HepG2 (cell line): ENCODE data around the gene PKIG. TPM values are rescaled to one million over a fixed set of nuclear protein-coding genes. Genes with fewer than 3 reads are reported as not detected.
A peak's percentile ranks its signal among the peaks of the same experiment; 100 is the strongest.

Source experiments
- AHDC1 ChIP-seq: sonication (generic); formaldehyde crosslinking; IDR thresholded peaks from 2 replicates; pipeline ENCODE4 v1.5.1; 2020; ENCODE audit warnings: mild to moderate bottlenecking, missing genetic modification reagents, borderline replicate concordance
- ATF4 ChIP-seq, 2 experiments: fragments of 450-650 bp in 1 of 2; sonication (generic) in 1 of 2; formaldehyde crosslinking; IDR thresholded peaks; 2 replicates each; pipeline versions ENCODE4 v1.5.0 to v1.8.0; 2020 to 2022; ENCODE audit warnings: mild to moderate bottlenecking in 1 of 2, missing genetic modification reagents in 1 of 2
- IRF1 ChIP-seq: sonication (generic); formaldehyde crosslinking; IDR thresholded peaks from 2 replicates; pipeline ENCODE4 v1.4.0; 2020; ENCODE audit warnings: low read depth, mild to moderate bottlenecking, missing genetic modification reagents
- KDM4B ChIP-seq: sonication (generic); formaldehyde crosslinking; IDR thresholded peaks from 2 replicates; pipeline ENCODE4 v1.4.0; 2020; ENCODE audit warnings: missing genetic modification reagents
- PHF20 ChIP-seq: sonication (generic); formaldehyde crosslinking; IDR thresholded peaks from 2 replicates; pipeline ENCODE4 v1.5.0; 2020; ENCODE audit warnings: mild to moderate bottlenecking, missing genetic modification reagents
- REPIN1 ChIP-seq: sonication (generic); formaldehyde crosslinking; IDR thresholded peaks from 2 replicates; pipeline ENCODE4 v1.8.0; 2022; ENCODE audit warnings: missing genetic modification reagents, low read depth, mild to moderate bottlenecking, borderline replicate concordance
- TBX2 ChIP-seq: sonication (generic); formaldehyde crosslinking; IDR thresholded peaks from 2 replicates; pipeline ENCODE4 v1.5.0; 2020; ENCODE audit warnings: missing genetic modification reagents, mild to moderate bottlenecking, borderline replicate concordance
- TGIF2 ChIP-seq: IDR thresholded peaks from 2 replicates; pipeline ENCODE4 v1.6.1; 2016; ENCODE audit warnings: control low read depth, missing compliant biosample characterization
- ZBTB20 ChIP-seq: sonication (generic); formaldehyde crosslinking; IDR thresholded peaks from 2 replicates; pipeline ENCODE4 v1.8.1; 2023; ENCODE audit warnings: missing genetic modification reagents, low read depth, mild to moderate bottlenecking, borderline replicate concordance
- ZBTB26 ChIP-seq: IDR thresholded peaks from 2 replicates; pipeline ENCODE4 v1.6.1; 2016; ENCODE audit warnings: missing compliant biosample characterization, missing genetic modification reagents, borderline replicate concordance
- ZNF18 ChIP-seq: sonication (generic); formaldehyde crosslinking; IDR thresholded peaks from 2 replicates; pipeline ENCODE4 v1.8.0; 2022; ENCODE audit warnings: mild to moderate bottlenecking, missing genetic modification reagents; ENCODE audit not compliant: insufficient replicate concordance
- ZNF263 ChIP-seq: sonication (generic); formaldehyde crosslinking; IDR thresholded peaks from 2 replicates; pipeline ENCODE4 v1.4.0; 2020; ENCODE audit warnings: missing genetic modification reagents
- ZNF30 ChIP-seq: sonication (generic); formaldehyde crosslinking; IDR thresholded peaks from 2 replicates; pipeline ENCODE4 v1.5.0; 2020; ENCODE audit warnings: mild to moderate bottlenecking, missing genetic modification reagents
- ZNF326 ChIP-seq: sonication (generic); formaldehyde crosslinking; IDR thresholded peaks from 2 replicates; pipeline ENCODE4 v1.4.0; 2020; ENCODE audit warnings: missing genetic modification reagents, borderline replicate concordance
- ZNF510 ChIP-seq: sonication (generic); formaldehyde crosslinking; IDR thresholded peaks from 2 replicates; pipeline ENCODE4 v1.4.0; 2020; ENCODE audit warnings: low read depth, mild to moderate bottlenecking, missing genetic modification reagents
- ZNF670 ChIP-seq: sonication (generic); formaldehyde crosslinking; IDR thresholded peaks from 2 replicates; pipeline ENCODE4 v1.8.0; 2022; ENCODE audit warnings: mild to moderate bottlenecking, missing genetic modification reagents, borderline replicate concordance
- ZNF672 ChIP-seq: sonication (generic); formaldehyde crosslinking; IDR thresholded peaks from 2 replicates; pipeline ENCODE4 v1.8.1; 2022; ENCODE audit warnings: missing genetic modification reagents
- ZNF737 ChIP-seq: sonication (generic); formaldehyde crosslinking; IDR thresholded peaks from 2 replicates; pipeline ENCODE4 v1.5.0; 2020; ENCODE audit warnings: missing genetic modification reagents, mild to moderate bottlenecking, borderline replicate concordance
- polyA plus RNA-seq, 8 experiments: library from polyadenylated mRNA; depleted of rRNA in 3 of 8; stranded (reverse) in 7 of 8; unstranded in 1 of 8; fragments of >200 nt; fragmentation: Illumina TruSeq in 4 of 8; extraction: Trizol in 4 of 8; gene quantifications; 2 replicates each; pipeline versions ENCODE4 v1.2.1 to v1.2.3, GENCODE V29; 2011 to 2016; ENCODE audit warnings: low read depth in 4 of 8, missing spikeins in 1 of 8, mixed read lengths in 1 of 8; ENCODE audit not compliant: insufficient read depth in 1 of 8
- total RNA-seq, 5 experiments: library from RNA; depleted of rRNA; stranded (reverse); fragments of >200 nt; fragmentation: Illumina TruSeq; extraction: Trizol; gene quantifications; 2 replicates each; pipeline ENCODE4 v1.2.3, GENCODE V29; 2016; ENCODE audit warnings: low read depth in 1 of 5

Gene PKIG
- total and polyA plus RNA-seq, 2 of the 13 experiments (the other 11 are each of a cell fraction or from before 2014, with no cell fraction given), result 30.8 to 44.5 TPM

- TF ChIP-seq ZNF30 (CRISPR knock-in tag) (no peak), REPIN1 (CRISPR knock-in tag) (peak; percentile 29; the same call in 1 of the 2 replicates), ZBTB20 (0 out of 2 replicates have a peak, but pooled peaks have one; percentile 14), ATF4 (CRISPR knock-in tag; IDR thresholded peaks at IDR 0.05) (peak in 1 of 2 experiments; percentile 38; a peak in 1 of 4 replicates), TGIF2 (CRISPR knock-in tag) (no peak), ZNF263 (no peak), ZNF672 (no peak), ZNF737 (CRISPR knock-in tag) (no peak), ZBTB26 (CRISPR knock-in tag) (0 out of 2 replicates have a peak, but pooled peaks have one; percentile 50), KDM4B (peak; percentile 21; the same call in 1 of the 2 replicates), ZNF510 (peak; percentile 44; the same call in 1 of the 2 replicates), IRF1 (0 out of 2 replicates have a peak, but pooled peaks have one; percentile 39), ZNF18 (CRISPR knock-in tag) (peak; percentile 90), AHDC1 (CRISPR knock-in tag) (no peak), ZNF326 (CRISPR knock-in tag) (no peak), PHF20 (CRISPR knock-in tag) (0 out of 2 replicates have a peak, but pooled peaks have one; percentile 22), TBX2 (peak; percentile 71; the same call in 1 of the 2 replicates), ZNF670 (CRISPR knock-in tag) (no peak)
These were observed 69.5 kb downstream of the PKIG start, which contains the start of gene ADA (continued) for GRCh38 chr20:44651684-44652423.
